SW480 (cell line): ENCODE results near the gene S100A16.
A peak's percentile ranks its signal among the peaks of the same experiment; 100 is the strongest.
"Not testable (repeated sequence)": the region's sequence is repeated elsewhere in the genome, so short reads cannot be mapped to it uniquely, and the experiment has no call there.

Experiments
- DNase-seq: peaks from one replicate; pipeline ENCODE4 v3.0.0-alpha.2; 2016; ENCODE audit warnings: low spot score

S100A16 gene

DNA sequence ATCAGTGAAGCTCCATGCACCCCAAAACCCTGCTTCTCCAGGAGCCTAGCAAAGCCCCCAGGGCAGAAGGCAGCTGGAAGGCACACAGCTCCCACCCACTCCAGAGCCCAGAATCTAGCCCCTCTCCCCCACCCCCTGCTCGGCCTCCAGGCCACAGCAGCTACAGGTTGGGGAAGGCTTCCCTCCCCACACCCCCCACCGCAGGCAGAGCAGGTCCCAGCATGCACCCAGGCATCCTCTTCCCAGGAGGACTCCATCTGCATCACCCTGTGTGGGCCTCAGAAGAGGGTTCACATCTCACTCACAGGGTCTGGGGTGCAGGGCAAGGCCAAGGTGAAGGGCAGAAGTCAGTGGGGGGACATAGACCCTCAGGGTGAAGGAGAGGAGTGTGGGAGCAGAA lies 2.5 kb upstream of the S100A16 start:
- no peak for DNase-seq

GRCh38 chr1:153614906-153615305 lies 2.0 kb upstream of the S100A16 start:
- DNase-seq: no peak

- DNase-seq: no peak
Observed at GRCh38 chr1:153614189-153614900, 1.4 kb upstream of the S100A16 start.

DNA sequence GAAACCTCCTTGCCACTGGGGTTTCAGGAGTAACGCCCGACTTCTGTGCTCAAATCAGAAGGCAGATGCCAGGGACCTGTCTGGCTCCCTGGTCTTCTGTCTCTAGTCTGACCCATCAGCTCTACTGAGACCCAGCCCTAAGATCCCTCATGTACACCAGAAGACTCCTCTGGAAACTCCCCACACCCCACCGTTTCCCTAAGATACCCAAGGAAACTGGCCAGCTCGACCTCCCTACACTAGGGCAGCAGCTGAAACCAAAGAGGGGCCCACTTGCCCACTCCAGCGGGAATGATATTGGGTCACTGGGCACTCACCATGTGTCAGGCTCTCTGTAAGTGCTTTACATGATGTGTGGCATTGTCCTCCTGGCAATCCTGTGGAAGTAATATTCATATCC lies 469 bp upstream of the S100A16 start:
- no peak for DNase-seq

- no peak for DNase-seq
Observed at GRCh38 chr1:153612111-153612754, 704 bp downstream of the S100A16 start.

- peak; percentile 53 for DNase-seq
Observed at GRCh38 chr1:153611356-153611755, 1.6 kb downstream of the S100A16 start.

DNA sequence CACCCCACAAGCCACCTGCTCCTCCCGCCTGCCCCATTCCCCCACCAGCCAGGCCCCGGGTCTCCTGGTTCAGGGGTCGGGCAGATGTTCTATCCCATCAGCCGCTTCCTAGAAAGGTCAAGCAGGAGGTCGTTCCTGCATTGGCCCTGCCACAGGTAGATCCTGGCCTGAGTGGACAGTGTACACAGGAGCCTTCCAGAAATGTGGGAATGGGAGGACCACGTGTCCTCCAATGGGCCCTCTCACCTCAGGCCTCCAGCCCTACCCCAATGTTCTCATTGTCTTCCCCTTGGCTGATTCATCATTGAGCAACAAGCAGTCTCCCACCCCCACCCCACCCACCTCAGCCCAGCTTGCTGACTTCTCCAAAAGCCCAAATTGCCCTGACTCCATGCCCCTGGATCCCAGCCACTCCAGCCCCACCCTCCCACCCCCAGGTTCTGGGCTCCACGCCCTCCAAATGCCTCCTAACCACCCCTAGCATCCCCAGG lies 2.1 kb downstream of the S100A16 start:
- DNase-seq: peak; percentile 79

GRCh38 chr1:153610334-153610733 lies 2.6 kb downstream of the S100A16 start:
- peak; percentile 38 for DNase-seq

DNA sequence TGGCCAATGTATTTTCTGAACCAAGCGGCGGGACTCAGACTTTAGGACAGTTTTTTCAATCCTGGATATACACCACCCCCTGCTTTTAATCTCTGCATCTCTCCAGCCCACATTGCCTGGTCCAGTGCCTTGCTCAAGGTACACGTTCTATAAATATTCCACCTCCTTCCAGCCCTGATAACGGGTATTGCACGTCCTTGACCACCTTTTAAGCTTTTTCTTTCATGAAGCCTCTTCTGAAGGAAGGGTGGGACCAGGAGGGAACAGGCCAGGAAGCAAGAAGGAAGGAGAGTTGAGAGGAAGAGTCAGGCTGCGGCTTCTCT lies 3.4 kb downstream of the S100A16 start:
- DNase-seq: no peak

DNA sequence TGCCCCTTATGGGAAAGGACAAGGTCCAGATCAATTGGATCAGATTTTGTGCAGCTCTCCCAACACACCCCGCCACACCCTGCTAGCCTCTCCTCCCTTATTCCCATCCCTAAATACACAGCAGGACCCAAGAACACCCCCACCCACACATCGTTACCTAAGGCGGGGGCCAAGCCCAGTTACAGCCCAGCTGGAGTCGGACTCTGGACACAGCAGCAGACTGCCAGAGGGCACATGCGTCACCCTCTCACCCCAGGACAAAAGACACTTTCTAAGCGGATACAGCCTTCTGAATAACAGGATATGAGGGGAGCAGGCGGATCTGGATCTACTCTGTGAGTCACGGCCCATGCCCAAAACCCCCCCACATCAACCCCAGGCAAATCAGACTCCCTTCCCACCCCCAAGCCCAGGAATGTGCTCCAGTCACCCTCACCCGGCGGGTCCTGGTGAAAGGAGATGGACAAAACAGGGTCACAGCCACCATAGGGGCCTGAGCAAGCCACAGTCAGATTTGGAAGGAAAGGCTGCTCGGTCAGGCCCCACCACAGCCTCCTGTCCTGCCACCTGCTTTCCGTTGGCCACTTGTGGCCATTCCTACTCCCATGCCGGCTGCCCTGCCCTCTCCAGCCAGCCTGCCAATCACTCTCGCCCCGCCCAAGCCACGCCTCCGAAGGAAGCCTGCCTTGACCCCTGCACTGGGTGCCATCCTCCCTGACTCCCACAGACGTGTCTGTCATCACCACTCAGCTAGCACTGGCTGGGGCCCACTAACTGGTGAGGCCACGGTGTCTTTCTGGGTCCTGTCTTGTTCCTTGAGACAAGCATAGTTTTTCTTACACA lies 4.0 kb downstream of the S100A16 start:
- DNase-seq: peak; percentile 96

DNA sequence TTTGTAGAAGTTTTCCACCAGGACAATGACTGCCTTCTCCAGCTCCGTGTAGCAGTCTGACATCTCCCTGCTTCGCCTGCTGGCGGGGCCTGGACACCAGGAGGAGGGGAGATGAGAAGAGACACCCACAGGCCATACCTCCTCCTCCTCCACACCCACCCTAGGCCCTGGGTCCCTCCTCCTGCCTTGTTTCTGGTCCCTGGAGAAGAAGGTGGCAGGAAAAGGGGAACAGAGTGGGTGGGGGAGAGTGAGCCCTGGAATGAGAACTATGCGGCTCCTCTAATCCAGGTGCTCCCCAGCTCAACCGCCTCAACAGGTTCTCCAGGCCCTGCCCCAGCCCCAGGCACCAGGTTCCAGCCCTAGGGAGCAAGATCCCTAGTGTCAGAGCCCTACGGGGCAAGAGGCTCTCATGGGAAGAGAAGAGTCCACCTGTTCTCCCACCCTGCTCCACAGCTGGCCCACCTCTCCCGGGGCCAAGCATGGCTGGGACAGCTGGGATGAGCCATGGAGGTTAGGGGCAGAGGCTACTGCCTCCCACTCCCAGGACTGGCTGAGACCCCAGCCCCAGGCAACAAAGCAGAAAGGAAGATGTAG lies 4.8 kb downstream of the S100A16 start:
- DNase-seq: no peak

GRCh38 chr1:153607381-153607780 lies 5.6 kb downstream of the S100A16 start:
- no peak for DNase-seq

- no peak for DNase-seq
Observed at GRCh38 chr1:153606194-153606593, 6.7 kb downstream of the S100A16 start.

DNA sequence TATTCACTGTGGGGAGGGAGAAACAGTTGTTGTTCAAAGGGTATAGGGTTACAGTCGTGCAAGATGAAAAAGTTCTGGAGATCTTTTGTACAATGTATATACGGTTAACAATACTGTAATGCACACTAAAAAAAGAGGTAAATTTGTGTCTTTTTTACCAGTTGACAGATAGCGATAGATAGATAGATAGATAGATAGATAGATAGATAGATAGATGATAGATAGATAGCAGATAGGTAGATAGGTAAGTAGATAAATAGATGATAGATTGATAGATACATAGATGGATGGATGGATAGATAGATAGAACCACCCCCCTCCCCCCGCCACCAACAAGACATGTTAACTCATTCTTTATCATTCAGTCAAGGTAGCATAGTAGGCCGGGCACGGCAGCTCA lies 10.2 kb downstream of the S100A16 start:
- no peak for DNase-seq

DNA sequence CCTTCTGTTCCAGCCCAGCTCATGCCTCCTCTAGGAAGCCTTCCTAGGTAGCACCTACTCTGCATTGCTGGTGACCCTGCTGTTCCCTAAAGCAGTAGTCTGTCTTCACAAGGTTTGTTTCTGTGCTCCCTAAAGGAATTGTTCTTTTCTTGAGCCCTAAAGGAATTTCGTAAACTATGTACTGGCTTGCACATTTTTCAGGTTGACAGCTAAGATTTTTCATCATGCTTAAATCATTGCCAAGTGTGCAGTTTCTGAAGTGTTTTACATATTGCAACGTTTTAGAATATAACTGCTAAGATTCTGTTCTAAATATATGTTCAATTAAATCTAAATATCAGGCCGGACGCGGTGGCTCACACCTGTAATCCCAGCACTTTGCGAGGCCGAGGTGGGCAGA lies 13.1 kb downstream of the S100A16 start:
- no peak for DNase-seq

- DNase-seq: no peak
Observed at GRCh38 chr1:153598309-153599172, 14.4 kb downstream of the S100A16 start.

GRCh38 chr1:153597206-153597605 lies 15.7 kb downstream of the S100A16 start:
- no peak for DNase-seq

DNA sequence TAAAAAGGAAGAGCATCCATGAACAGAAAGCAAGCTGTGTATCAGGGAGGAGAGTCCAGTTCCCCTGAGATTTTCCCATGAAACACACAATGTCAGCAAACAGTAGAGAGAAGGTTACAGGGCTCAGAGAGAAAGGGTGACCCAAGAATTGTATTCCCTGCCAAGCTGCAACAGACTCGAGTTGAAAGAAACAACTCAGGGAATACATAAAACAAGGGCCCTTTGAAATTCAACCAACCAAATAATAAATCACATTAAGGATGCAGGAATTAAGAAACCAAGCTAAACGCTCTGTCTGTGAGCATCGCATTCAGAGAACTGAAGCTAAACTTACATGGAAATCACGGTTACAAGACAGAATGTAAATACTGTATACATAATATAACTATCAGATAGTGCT lies 20.2 kb downstream of the S100A16 start:
- DNase-seq: no peak

GRCh38 chr1:153588482-153588881 lies 24.5 kb downstream of the S100A16 start:
- no peak for DNase-seq

- not testable (repeated sequence) for DNase-seq
Observed at GRCh38 chr1:153588033-153588432, 24.9 kb downstream of the S100A16 start.

DNA sequence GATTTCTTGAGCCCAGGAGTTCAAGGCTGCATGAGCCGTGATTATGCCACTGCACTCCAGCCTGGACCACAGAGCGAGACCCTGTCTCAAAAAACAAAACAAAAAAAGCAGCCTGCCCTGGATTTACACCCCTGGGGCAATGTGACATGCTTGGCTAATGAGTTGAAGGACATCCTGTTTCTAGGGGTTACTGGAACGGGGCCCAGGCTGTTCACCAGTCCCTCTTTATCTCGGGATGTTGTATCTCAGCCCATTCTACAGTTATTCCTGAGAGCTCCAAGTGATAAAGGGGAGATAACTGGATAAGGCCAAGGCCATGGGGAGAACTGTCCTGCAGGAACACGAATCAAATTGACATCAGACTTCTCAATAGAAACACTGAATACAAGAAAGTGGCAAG lies 25.6 kb downstream of the S100A16 start:
- no peak for DNase-seq

DNA sequence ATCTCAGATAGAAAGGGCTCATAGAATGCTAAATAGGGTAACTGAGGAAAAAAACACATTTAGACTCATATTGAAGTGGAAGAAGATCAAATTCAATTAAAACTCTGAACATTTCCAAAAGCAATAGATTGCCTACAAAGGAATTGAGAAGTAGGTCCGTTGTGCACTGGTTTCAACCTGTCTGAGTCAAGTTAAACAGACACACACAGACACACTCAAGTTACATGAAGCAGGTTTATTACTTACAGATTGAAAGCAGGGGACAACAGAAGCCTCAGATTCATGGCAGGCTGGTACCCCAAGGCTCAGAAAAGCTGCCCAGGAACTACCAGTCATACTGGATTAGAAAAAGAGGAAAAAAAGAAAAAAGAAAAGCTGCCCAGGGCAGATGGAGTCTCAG lies 26.6 kb downstream of the S100A16 start:
- no peak for DNase-seq
